Right atrium auricular region (tissue), 2 donors: Measurements from ENCODE around the gene PARP4. TPM values are rescaled to one million over a fixed set of nuclear protein-coding genes. Genes with fewer than 3 reads are reported as not detected.
"Not testable (repeated sequence)": the region's sequence is repeated elsewhere in the genome, so short reads cannot be mapped to it uniquely, and the experiment has no call there.

Source experiments
- DNase-seq: peaks from one replicate; pipeline ENCODE4 v3.0.0-alpha.2; 2019; ENCODE audit warnings: low spot score
- H3K27ac ChIP-seq, 2 donors: fragments of 200-600 bp; sonication (generic); 1 replicate in 1 of 2; 2 replicates in 1 of 2; pipeline ENCODE4 v1.5.1; 2016 to 2019
- H3K27me3 ChIP-seq, 2 donors: fragments of 200-600 bp; sonication (generic); one replicate each; pipeline versions ENCODE4 v1.5.1 to v1.6.0; 2017 to 2019
- H3K36me3 ChIP-seq: fragments of 200-600 bp; sonication (generic); one replicate; pipeline ENCODE4 v1.5.1; 2016
- H3K4me1 ChIP-seq, 2 donors: fragments of 200-600 bp; sonication (generic); one replicate each; pipeline versions ENCODE4 v1.5.1 to v1.6.0; 2017 to 2019
- H3K4me3 ChIP-seq, 2 donors: fragments of 200-600 bp; sonication (generic); 1 replicate in 1 of 2; 2 replicates in 1 of 2; pipeline ENCODE4 v1.5.1; 2017 to 2019; ENCODE audit warnings: mild to moderate bottlenecking in 1 of 2, moderate library complexity in 1 of 2
- H3K9me3 ChIP-seq, 2 donors: fragments of 200-600 bp; sonication (generic); one replicate each; pipeline ENCODE4 v1.5.1; 2019
- CTCF ChIP-seq, 2 donors: fragments of 200-600 bp; sonication (generic); IDR thresholded peaks; one replicate each; pipeline ENCODE4 v1.5.1; 2019; ENCODE audit warnings: antibody characterized with exemption in 2 of 2
- total RNA-seq, 2 donors: library from RNA; depleted of rRNA; stranded (reverse); fragments of >200 nt; gene quantifications; one replicate each; pipeline ENCODE4 v1.1.0, GENCODE V29; 2016

Gene PARP4
- total RNA-seq, 2 donors from 2014 or later, result 21.2 to 22.1 TPM

GRCh38 chr13:24396821-24397220 lies 115.8 kb downstream of the PARP4 start:
- peaks cover 0 to 19% of the 10 kb centered on the region in 2 donors for H3K9me3 ChIP-seq
- H3K4me3 ChIP-seq, result no peak overlapping the region
- H3K36me3 ChIP-seq, result no peaks in the 10 kb centered on the region
- no peaks in the 10 kb centered on the region for H3K27me3 ChIP-seq
- DNase-seq, result no peak
- no peak overlapping the region for H3K27ac ChIP-seq
- TF ChIP-seq CTCF (IDR thresholded peaks at IDR 0.05), result no peak
- H3K4me1 ChIP-seq, result no peaks in the 10 kb centered on the region

GRCh38 chr13:24392972-24393371 lies 119.6 kb downstream of the PARP4 start:
- DNase-seq, result no peak
- Histone ChIP-seq H3K9me3 (peaks cover 0 to 19% of the 10 kb centered on the region in 2 donors), H3K27me3 (no peaks in the 10 kb centered on the region), H3K4me3 (no peak overlapping the region), H3K36me3 (no peaks in the 10 kb centered on the region), H3K4me1 (no peaks in the 10 kb centered on the region), H3K27ac (no peak overlapping the region)
- no peak for TF ChIP-seq CTCF (IDR thresholded peaks at IDR 0.05)

GRCh38 chr13:24391771-24392683 lies 120.6 kb downstream of the PARP4 start:
- not testable (repeated sequence) for H3K4me1 ChIP-seq, H3K36me3 ChIP-seq, H3K27me3 ChIP-seq, H3K27ac ChIP-seq, DNase-seq, H3K4me3 ChIP-seq
- H3K9me3 ChIP-seq, result peaks cover 0 to 15% of the 10 kb centered on the region in 2 donors

- H3K36me3 ChIP-seq, H3K27me3 ChIP-seq, H3K4me3 ChIP-seq, H3K4me1 ChIP-seq, H3K9me3 ChIP-seq, DNase-seq, H3K27ac ChIP-seq: not testable (repeated sequence)
These were observed 121.8 kb downstream of the PARP4 start for GRCh38 chr13:24390795-24391194.

- H3K4me1 ChIP-seq, result no peaks in the 10 kb centered on the region
- TF ChIP-seq CTCF (IDR thresholded peaks at IDR 0.05), result no peak
- H3K4me3 ChIP-seq, result no peak overlapping the region
- no peaks in the 10 kb centered on the region for H3K9me3 ChIP-seq
- H3K27ac ChIP-seq, result no peak overlapping the region
- no peaks in the 10 kb centered on the region for H3K27me3 ChIP-seq
- DNase-seq, result no peak
- no peaks in the 10 kb centered on the region for H3K36me3 ChIP-seq
These were observed 123.1 kb downstream of the PARP4 start for GRCh38 chr13:24389506-24389905.

GRCh38 chr13:24388743-24389142 lies 123.8 kb downstream of the PARP4 start:
- not testable (repeated sequence) for H3K36me3 ChIP-seq, H3K9me3 ChIP-seq, H3K27ac ChIP-seq, H3K4me3 ChIP-seq, DNase-seq, H3K27me3 ChIP-seq, H3K4me1 ChIP-seq

GRCh38 chr13:24386816-24387708 lies 125.5 kb downstream of the PARP4 start:
- Histone ChIP-seq H3K27ac (no peak overlapping the region), H3K27me3 (no peaks in the 10 kb centered on the region), H3K9me3 (no peaks in the 10 kb centered on the region), H3K4me1 (no peaks in the 10 kb centered on the region), H3K36me3 (no peaks in the 10 kb centered on the region), H3K4me3 (no peak overlapping the region)
- DNase-seq, result no peak
- no peak for TF ChIP-seq CTCF (IDR thresholded peaks at IDR 0.05)
